GM12891 (cell line): ENCODE data around the gene RBM28.

Experiments
- PAX5 ChIP-seq: IDR thresholded peaks from 2 replicates; pipeline ENCODE4 v1.6.1; 2011; ENCODE audit warnings: low read length, moderate library complexity, mild to moderate bottlenecking; ENCODE audit not compliant: insufficient read depth, severe bottlenecking
- POLR2A ChIP-seq: IDR thresholded peaks from 2 replicates; pipeline ENCODE4 v1.6.1; 2011; ENCODE audit warnings: low read depth, low read length, control low read depth
- POLR2AphosphoS5 ChIP-seq: IDR thresholded peaks from 2 replicates; pipeline ENCODE4 v1.6.1; 2011; ENCODE audit warnings: low read depth, low read length, control low read depth
- SPI1 ChIP-seq: IDR thresholded peaks from 2 replicates; pipeline ENCODE4 v1.6.1; 2011; ENCODE audit warnings: low read depth, low read length, control low read depth
- TAF1 ChIP-seq: IDR thresholded peaks from 2 replicates; pipeline ENCODE4 v1.6.1; 2011; ENCODE audit warnings: low read depth, low read length, control low read depth

DNA sequence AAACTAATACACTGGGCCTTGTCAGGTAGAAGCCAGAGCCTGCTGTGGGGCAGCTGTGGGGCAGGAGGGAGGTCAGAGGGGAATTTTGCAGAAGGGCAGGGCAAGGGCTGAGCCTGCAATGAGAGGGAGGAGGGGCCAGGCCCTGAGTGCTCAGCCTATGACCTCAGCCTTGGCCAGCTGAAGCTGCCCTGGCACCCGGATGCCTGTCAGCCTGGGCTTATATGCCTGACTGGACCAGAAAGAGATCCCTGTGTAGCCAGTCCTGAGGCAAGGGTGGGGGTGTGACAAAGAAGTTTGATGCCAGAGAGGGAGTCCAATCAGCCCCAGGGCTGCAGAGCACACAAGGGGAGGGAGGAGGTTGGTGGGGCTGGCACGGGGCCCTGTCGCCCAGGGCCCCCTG is 40.1 kb upstream of the RBM28 start:
- no peak for TF ChIP-seq POLR2A
- no peak for TF ChIP-seq POLR2AphosphoS5
- TF ChIP-seq PAX5: no peak
- TF ChIP-seq TAF1: no peak
- no peak for TF ChIP-seq SPI1
